Activated CD4-positive, alpha-beta T cell treated with anti-CD3 and anti-CD28 coated beads for 24 hours (primary cell): ENCODE results near the gene SPOCK1.

ENCODE experiments used
- DNase-seq, 2 donors: peaks; one replicate each; pipeline ENCODE4 v3.0.0-alpha.2; 2020; ENCODE audit warnings: low read depth in 2 of 2

The SPOCK1 gene

DNA sequence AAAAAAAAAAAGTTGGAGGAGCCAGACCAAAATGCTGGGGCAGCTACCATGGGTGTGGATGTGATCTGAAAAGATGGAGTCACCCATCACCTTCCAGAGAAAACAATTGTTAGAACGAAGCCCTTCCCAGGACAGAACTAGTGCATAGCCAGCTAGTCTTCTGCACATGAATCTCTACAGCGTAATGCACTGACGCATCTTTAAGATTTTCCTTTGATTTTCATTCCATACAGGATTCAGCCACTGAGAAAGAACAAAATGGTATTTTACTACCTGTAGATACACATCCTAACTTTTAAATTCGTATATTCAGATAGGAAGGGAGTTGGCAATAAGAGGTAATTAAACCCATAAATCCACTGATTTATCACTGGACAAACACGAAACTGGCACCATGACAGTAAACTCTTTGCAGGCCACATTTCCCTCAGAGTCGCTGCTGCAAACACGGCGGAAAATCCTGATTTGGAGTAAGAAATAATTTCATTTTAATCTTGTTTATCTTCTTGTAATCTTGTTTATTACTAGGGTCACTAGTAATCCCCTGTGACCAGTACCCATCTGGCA is 206.6 kb downstream of the SPOCK1 start:
- no peak for DNase-seq

DNA sequence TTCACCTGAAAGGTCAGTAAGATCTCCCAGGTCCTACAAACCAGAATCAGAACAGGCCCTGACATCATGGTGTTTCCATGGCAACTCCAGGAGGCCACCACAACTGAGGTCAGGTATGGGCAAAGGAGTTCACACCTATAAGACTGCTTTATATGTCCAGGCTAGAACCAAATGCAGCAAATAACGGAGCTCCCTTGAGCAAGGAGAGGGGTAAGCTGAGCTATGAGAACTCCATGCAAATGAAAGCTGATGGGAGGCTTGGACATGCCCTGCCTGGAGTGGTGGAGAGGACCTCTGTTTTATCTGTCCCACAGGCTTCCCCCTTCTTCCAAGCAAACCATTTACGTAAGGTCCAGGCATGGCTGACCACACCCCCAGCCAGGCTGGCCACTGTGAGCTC is 207.7 kb downstream of the SPOCK1 start:
- DNase-seq, result no peak

GRCh38 chr5:137291031-137291430 is 208.1 kb downstream of the SPOCK1 start:
- no peak for DNase-seq

GRCh38 chr5:137290373-137290772 is 208.8 kb downstream of the SPOCK1 start:
- no peak for DNase-seq

GRCh38 chr5:137289856-137290255 is 209.3 kb downstream of the SPOCK1 start:
- DNase-seq, result no peak

GRCh38 chr5:137287569-137287968 is 211.6 kb downstream of the SPOCK1 start:
- no peak for DNase-seq

DNA sequence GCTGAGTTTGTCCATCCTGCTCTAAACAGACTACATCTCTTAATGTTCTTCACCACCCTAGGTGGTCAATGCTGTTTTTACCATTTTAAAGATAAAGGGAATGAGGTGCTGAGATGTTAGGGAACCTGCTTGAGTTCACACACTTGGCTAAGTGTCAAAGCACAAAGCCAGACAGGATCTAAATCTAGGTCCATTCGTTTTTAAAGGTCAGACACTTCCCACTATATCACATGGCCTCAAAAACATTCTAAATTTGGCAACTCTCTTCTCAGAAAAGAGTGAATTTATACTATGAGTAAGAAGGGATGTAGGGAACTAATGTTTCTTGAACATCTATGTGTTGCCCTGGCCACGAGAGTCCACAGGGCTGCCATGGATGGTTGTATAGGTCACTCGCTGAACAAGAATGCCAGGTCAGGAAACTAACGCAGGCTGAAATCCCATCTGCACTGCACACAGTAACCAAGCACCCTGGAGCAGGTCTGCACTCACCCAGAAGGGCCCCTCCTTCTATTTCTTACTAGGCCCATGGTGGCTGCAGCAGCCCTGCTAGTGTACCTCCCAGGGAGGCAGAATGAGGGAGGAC is 213.0 kb downstream of the SPOCK1 start:
- DNase-seq, result no peak

DNA sequence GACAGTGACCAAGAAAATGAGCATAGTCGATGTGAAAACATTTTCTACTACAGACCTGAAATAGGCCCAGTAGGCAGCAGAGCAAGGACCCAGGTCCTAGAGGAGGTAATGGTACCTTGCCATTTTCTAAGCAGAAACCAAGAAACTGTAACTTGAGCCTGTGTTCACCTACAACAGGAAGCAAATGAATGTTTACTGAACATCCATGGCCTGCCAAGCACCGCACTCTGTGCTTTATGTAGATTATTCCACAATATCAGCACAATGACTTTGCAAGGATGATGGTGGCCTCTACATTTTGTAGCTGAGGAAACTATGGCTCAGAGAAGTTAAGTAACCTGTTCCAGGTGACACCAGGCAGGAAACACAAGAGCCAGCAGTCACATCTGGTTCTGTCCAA is 215.3 kb downstream of the SPOCK1 start:
- no peak for DNase-seq

DNA sequence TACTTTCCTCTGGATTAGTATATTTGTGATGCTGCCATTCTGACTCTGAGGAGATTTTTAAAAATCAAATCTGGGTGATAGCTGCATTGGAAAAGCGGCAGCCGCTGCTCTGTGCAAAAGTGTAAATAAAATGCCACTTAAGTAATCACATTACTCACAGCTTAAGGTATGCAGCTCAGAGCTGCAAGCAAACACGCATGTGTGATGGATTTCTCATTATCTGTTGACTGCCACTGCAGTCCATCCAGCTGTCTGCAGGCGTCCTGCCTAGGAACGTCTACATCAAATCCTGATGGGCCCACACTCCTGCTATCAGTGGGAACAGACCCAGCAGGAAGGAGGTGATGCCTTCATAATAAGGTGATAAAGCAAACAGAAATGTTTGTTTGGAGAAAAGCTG is 216.9 kb downstream of the SPOCK1 start:
- DNase-seq, result no peak

DNA sequence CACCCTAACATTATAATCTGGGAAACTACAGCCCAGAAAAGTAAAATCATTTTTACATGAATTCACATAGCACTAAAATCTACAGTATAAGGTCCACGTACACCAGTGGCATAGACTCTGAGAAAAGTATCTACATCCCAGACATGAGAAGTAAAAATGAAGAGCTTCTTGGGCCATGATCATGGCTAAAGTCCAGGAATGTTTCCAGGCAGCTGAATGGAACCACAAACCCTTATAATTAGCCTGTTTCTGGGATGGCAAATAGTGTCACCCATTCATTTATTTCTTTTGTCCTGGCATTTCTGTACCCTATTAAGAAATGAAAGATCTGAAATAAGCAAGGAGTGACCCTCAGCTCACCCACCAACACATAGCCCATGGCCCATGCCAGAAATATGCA is 217.9 kb downstream of the SPOCK1 start:
- no peak for DNase-seq

- no peak for DNase-seq
Measured at GRCh38 chr5:137280656-137281055, 218.5 kb downstream of the SPOCK1 start.

- no peak for DNase-seq
Measured at GRCh38 chr5:137279521-137280231, 219.4 kb downstream of the SPOCK1 start.

DNA sequence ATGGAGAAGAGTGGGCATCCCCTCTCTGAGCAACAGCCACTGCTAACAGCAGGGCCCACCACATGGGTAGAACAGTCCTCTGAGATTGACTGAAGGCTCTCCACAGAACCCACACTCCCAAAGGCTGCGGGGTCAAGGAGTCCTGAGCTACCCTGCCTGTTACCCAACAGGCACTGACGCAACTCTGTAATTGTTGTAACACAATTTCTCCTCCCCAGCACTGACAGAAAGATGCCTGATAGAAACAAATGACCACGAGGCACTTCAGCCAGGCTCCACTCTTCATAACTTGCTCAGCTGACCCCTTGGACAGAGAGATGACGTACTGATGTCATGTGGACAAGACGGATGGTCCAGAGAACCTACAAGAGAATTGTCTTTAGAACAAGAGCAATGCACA is 220.7 kb downstream of the SPOCK1 start:
- no peak for DNase-seq

- no peak for DNase-seq
Measured at GRCh38 chr5:137275083-137275482, 224.0 kb downstream of the SPOCK1 start.

DNA sequence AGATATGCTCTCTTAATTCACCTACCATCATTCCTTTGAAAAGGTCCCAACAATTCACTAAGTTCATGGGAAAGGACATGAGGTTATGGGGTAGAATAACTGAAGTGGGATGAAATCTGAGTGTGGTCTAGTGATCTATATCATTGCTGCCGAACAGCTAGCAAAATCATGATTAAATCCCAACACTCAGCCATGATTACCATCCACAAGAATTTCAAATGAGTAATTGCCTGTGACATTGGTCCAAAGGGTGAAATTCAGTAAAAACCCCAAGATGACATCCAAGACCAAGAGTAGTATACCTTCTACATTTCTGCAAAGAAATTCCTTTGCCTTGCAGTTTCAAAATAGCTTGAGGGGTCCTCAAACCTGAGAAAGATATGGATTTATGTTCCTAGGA is 225.6 kb downstream of the SPOCK1 start:
- no peak for DNase-seq

GRCh38 chr5:137272831-137273230 is 226.3 kb downstream of the SPOCK1 start:
- DNase-seq, result no peak

- no peak for DNase-seq
Measured at GRCh38 chr5:137269946-137270345, 229.2 kb downstream of the SPOCK1 start.

DNA sequence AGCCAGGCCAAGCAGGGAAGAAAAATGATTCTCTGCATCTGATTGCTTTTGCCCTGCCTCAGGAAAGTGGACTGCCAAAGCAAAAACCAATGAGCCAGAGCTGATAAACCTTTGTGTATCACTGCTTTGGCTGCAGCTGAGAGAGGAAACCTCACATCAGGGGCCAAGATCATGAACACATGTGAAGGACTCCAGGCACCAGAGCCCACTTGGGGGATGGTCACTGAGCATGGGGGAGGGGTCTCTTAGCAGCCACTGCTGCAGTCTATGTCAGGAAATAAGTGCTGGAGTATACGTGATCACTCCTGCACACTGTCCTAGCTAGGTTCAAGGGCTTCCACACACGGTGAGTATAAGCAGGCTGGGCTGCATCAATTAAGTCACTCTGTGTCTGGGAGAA is 229.9 kb downstream of the SPOCK1 start:
- no peak for DNase-seq

DNA sequence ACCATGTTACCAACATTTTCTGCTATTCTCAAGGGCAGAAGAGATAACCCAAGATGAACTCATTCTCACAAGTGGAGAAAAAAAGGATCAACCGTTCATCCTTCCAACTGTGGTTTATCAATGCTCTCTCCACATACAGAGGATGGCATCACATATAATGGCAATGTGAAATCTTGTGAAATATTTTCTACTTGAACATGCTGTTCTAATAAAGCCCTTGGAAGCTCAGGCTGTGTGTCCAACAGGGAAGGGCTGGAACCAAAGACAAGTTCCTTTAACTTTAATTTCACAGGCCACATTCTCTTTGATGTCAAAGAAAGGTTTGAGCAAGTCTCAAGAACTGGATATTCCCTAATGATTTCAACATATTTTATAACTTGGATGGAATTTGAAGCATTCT is 230.5 kb downstream of the SPOCK1 start:
- no peak for DNase-seq

GRCh38 chr5:137266186-137266585 is 232.9 kb downstream of the SPOCK1 start:
- no peak for DNase-seq

DNA sequence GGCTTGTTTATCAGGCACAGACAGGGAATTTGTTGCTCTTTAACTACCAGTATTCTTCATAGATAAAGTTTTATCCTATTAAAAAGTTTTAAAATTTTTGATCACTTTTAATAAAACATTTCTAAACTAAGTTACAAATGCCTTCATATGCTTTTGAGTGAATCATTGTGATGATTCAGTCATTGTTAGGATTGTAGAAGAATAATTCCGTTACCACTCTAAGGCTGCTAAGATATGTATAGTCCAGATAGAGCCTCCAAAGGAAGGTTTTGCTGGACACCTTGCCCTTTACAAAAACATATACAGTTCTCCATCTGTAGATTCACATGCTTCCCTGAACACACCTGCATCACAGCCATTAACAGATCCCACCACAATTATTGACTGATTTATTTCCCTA is 233.7 kb downstream of the SPOCK1 start:
- no peak for DNase-seq

DNA sequence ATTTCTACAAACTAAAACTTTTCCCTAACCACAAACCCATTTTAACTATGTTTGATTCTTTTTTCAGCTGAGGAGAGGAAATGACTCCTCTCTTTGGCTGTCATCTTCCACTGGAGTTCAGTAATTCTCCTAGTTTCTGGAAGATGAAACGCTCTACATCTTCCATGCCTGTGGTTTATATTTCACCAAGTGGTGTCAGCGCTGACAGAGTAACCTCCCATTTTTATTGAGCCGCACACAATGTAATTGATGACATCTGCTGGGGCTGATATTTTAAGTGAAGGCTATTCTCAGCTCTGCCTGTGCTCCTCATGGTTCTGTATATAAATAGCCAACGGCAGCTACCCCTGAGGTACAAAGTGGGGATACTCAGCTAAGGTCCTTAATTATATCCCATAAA is 234.6 kb downstream of the SPOCK1 start:
- no peak for DNase-seq

DNA sequence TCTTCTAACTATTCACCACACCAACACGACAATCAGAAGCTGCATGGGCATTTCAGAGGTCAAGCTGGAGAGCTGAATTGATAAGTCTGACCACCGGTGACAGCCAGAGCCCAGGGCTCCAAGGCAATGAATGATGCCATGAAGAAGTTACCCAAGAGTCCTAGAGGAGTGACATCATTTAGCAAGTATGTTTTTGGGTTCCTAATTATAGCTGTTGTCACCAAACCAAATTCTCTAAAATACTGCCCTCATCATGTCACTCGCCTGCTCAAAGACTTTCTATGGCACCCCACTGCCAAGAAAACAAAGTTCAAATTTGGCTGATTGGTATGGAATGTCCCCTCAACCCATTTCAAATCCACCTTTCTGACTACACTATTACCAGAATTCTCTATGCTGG is 235.1 kb downstream of the SPOCK1 start:
- no peak for DNase-seq
